Renal cortex interstitium (tissue), 15 donors: Measurements from ENCODE around the gene ENO4. TPM values are rescaled to one million over a fixed set of nuclear protein-coding genes. Genes with fewer than 3 reads are reported as not detected.

Experiments
- DNase-seq, 11 donors: peaks; one replicate each; pipeline ENCODE4 v3.0.0-alpha.2; 2013; ENCODE audit warnings: low read depth in 9 of 11, low spot score in 4 of 11; ENCODE audit errors: extremely low read depth in 1 of 11
- long read RNA-seq, 16 experiments: transcript quantifications; one replicate each; lab custom pipeline, GENCODE V29; 2026
- polyA plus RNA-seq, 3 donors: library from polyadenylated mRNA; unstranded; fragments of 120-200 nt; gene quantifications; one replicate each; pipeline ENCODE4 v1.2.1, GENCODE V29; 2013; ENCODE audit not compliant: insufficient read length in 3 of 3

Gene ENO4, protein sequence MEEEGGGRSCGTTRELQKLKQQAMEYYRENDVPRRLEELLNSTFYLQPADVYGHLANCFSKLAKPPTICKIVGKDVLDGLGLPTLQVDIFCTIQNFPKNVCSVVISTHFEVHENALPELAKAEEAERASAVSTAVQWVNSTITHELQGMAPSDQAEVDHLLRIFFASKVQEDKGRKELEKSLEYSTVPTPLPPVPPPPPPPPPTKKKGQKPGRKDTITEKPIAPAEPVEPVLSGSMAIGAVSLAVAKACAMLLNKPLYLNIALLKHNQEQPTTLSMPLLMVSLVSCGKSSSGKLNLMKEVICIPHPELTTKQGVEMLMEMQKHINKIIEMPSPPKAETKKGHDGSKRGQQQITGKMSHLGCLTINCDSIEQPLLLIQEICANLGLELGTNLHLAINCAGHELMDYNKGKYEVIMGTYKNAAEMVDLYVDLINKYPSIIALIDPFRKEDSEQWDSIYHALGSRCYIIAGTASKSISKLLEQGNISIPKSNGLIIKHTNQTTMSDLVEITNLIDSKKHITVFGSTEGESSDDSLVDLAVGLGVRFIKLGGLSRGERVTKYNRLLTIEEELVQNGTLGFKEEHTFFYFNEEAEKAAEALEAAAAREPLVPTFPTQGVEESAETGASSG
- 1 to 10 TPM; 3.0 to 4.0 (median 4.0) TPM for polyA plus RNA-seq
- long read RNA-seq, donor 1 = 0 reads
- long read RNA-seq, donor 2 = 0 reads
- long read RNA-seq, donor 3, partial matches to known transcripts = 0 of 1 reads
- long read RNA-seq, donor 3, other reads (novel, unspliced or antisense) = 0 of 1 reads
- long read RNA-seq, donor 4 = 0 reads
- long read RNA-seq, donor 5 = 0 reads
- long read RNA-seq, donor 6, partial matches to known transcripts = 0 of 1 reads
- long read RNA-seq, donor 6, other reads (novel, unspliced or antisense) = 0 of 1 reads
- long read RNA-seq, donor 7, partial matches to known transcripts = 0 of 1 reads
- long read RNA-seq, donor 7, other reads (novel, unspliced or antisense) = 0 of 1 reads
- long read RNA-seq, donor 8, partial matches to known transcripts = 0 of 1 reads
- long read RNA-seq, donor 8, other reads (novel, unspliced or antisense) = 0 of 1 reads
- long read RNA-seq, donor 9 = 0 reads
- long read RNA-seq, donor 10 = 0 reads
- long read RNA-seq, donor 11 = 0 reads
- long read RNA-seq, donor 12 = 0 reads
- long read RNA-seq, donor 13 = 0 reads
- long read RNA-seq, donor 14 = 0 reads
- long read RNA-seq, donor 15 = 0 reads
- long read RNA-seq, donor 16, partial matches to known transcripts = 13 of 22 reads
- long read RNA-seq, donor 16, other reads (novel, unspliced or antisense) = 9 of 22 reads

DNA sequence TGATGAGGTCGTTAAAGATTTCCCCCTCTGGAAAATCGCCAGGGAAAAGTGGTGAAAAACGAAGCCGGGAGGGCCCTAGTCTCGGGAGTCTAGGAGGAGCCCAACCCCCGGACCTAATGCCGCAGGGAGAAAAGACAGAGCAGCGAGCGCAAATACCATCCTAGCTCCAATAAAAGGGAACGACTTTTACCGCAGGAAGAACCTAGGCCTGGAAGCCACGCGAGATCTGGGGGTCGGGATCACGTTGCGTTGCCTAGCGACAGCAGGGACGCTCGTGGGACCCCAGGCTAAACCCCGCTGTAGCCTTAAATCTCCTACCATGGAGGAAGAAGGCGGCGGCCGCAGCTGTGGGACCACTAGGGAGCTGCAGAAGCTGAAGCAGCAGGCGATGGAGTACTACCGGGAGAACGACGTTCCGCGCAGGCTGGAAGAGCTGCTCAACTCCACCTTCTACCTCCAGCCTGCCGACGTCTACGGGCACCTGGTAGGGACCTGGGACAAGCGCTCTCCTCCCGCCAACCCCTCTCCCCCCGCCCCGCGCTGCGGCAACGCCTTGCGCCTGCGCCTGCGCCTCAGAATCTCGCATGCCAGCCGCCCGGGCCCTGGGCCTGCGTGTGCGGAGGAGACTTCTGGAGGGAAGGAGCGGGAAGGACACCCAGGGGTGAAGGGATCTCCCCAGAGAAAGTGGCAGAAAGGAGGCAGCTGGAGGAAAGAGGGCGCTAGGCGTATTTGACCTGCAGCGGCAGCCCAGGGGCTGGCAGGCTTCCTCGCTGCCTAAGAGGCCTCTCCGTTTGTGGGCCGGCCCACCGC is at the start of gene ENO4:
ENO4 (plus strand) TSS at position 252 of the 810 bp plus-strand sequence; CDS start at position 320, 68 bp downstream.
- DNase-seq = peak; percentile 84 to 94 (median 89)

DNA sequence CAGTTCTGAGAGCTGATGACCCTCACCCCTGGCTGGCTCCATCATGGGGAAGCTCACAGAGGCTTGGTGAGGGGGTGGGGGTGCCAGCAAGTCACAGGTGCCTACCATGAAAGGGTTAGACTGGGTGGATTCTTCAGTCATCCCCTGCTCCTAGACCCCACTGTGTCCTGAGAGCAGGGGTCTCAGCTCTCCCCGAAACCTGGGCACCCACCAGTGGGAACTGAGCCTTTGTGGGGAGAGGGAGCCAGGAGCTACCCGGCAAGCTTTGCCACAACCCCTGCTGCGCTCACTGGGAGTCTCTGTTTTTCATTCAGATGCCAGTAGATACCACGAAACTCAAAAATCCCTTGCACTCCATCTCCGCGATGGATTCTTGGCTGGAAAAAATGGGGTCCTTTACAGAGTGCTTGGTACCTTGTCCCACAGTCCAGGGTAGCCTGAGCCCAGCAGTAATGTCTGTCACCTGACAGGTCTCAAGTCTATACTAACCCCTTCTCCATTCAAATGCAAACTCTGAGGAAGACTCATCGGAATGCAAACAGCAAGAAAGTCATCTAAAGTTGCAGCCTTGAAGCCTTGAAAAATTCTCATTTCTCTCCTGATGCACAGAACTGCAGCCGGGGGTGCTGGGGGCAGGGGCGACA is 48.9 kb upstream of the ENO4 start:
- no peak for DNase-seq

DNA sequence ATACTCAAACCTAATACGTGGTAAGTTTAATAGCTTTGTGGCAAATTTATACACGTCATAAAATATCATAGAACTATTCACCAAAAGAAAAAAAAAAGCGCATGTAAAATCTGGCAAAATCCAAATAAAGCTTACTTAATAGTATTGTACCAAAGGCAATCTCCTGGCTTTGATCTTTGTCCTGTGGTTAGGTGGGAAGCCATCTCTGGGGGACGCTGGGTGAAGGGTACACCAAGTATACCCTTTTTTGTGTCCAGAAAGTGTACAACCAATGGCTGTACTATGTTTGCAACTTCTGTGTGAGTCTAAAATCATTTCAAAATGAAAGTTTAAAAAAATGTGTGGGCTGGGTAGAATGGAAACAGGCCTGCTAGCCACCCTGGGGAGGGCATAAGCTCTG is 47.6 kb upstream of the ENO4 start:
- DNase-seq = no peak

DNA sequence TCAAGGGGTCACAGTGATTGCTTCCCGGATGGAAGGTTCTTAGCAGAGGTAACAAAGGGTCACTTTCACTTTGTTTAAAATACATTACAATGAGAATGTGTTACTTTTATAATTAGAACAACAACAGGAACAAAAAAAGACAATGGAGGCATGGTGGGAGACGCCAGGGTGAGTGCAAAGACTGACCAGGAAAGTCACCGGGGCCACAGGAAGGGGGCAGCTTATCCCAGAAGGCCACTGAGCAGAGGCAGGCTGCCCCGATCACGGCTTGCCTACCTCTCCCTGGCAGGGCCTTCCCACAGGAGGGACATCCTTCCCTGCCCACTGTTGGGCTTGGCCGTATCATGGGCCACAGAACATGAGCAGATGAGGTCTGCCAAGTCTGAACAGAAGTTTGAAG is 46.8 kb upstream of the ENO4 start:
- no peak for DNase-seq

DNA sequence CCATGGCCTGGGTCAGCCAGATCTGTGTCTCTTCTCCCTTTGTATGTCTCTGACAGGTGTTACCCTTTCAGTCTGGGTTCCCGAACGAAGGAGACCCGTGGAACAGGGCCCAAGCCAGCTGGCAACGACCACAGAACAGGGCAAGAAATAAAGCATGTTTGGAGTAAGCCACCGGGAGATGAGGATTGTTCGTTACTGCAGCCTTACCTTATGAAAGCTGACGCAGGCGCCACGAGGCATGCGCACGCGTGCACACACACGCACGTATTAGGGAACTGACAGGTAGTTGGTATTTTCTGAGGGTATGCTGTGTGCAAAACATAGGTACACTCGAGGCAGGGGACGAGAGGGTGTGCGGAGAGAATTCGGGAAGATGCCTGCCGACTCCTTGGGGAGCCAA is 46.4 kb upstream of the ENO4 start:
- DNase-seq = no peak

DNA sequence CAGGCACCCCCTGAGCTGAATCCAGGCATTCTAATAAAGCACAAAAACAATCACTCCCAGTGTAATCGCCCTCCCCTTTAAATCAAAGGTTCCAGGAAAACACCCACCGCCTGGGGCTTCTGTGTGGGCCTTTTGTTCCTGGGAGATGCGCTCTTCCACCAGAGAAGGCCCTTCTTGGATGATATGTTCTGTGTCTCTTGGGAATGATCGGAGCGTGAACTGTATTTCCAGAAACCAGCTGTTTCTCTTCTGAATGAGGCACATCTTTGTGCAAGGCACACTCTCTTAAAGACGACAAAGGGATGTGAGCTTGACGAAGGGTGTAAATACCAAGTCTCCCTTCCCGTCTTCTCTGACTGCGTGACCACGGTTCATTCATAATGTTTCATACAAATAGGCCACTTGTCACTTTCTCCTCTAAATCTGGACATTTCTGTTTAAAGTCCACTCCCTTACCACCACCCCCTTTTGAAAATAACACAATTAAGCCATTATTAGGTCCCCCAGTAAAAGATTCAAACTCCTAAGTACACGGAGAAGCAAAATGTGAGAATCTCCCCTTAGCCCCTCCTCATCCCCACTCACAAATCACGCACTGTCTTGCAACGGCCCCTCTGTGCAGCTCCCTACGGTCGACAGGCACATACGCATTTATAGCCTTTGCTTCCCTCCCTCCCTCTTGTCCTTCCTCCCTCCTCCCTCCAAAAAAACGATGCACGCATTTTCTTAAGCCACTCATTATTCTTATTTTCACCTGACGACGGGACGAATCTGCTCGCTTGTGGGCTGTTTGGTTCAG is 45.6 kb upstream of the ENO4 start:
- no peak for DNase-seq

DNA sequence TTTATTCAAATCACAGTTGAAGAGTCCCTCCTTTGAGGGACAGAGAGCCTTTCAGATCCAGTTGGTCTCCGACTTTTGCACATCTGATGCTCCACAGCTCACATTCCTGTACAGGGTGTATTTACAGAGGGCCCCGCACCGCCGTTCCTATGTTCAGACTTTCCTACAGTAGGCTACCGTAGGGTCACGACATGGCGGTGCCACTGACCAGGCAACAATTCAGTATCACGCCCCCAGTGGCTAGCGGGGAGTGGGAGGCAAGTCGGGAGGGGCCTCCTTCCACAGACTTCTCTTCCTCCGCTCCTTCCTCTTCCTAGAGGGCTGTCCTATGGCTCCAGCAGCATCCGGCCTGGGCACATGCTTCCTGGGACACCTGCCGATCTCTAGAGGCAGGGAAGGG is 40.6 kb upstream of the ENO4 start:
- no peak for DNase-seq

DNA sequence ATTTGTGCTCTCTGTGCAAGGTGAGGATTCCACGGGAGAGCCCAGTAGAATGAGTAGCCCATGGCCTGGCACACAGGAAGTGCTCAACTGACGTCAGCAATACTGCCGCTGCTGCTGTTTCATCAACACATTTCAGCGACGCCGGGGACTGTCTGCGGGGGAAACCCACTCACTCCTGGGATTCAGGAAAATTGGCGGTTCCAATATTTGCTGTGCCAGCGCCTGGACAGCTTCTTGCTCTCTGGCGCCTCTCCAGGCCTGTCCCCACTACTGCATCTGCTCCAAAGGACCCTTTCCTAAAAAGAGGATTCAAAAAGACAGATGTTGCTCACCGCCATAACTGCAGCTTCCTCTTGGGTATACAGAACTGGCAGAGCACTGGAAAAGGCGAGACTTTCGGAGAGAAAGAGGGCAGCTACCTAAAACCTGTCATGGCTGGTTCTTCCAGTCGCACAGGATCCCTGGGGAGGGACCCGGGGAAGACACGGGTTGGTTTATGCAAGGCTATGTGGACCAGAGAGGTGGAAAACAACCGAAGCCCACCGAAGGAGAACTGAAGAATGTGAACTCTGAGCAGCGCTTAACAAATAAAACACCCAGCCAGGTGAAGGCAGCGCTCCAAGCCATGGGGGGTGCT is 39.7 kb upstream of the ENO4 start:
- peak in 2 of 11 donors; percentile 5 to 13 for DNase-seq

DNA sequence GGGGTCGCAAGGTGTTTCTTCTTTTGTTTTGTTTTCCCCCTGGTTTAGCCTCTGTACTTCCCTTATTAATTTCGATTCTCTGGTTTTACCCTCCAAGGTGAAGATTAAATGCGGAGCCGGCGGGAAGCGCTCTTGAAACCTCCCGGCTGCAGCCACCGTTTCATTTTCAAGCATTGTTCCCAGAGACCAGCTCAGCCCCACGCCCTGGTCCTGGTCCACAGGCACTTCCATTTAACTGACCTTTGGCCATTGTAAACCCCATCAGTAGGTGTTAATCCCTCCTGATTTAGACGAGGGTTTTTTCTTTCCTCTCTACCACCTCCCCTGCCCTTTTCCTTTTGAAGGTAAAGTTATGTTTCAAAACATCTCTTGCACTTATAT is 39.2 kb upstream of the ENO4 start:
- DNase-seq = no peak

DNA sequence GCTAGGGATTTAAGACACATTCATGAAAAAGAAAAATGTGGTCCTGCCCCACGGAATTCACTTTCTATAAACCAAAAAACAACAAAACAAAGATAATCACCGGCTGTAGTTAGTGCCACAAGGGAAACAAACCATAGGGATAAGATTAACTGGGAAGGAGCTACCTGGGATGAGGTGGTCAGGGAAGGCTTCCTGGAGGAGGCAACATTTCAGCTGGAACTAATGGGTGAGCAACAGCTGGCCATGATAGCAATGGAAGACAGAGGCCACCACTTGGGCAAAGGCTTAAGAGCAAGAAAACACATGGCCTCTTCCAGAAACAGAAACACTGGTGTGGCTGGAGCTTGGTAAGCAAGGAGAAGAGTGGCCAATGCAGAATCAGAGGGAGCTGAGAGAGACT is 38.4 kb upstream of the ENO4 start:
- DNase-seq = no peak

DNA sequence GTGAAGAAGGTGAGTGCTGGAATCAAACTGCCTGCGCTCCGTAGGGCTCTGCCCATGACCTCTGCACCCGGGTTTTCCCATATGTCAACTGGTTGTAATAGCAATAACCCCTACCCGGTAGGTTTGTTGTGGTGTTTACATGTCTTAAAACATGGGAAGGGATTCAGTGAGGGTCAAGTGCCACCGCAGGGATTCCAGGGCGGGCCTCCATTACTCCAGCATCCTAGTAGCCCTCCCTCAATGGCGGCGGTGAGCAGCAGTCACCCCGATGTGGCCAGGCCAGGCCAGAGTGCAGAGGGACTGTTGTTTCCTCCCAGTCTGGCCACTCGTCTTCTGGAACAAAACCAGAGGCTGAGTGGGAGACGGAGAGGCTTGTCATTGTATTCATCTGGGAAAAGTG is 37.6 kb upstream of the ENO4 start:
- no peak for DNase-seq

DNA sequence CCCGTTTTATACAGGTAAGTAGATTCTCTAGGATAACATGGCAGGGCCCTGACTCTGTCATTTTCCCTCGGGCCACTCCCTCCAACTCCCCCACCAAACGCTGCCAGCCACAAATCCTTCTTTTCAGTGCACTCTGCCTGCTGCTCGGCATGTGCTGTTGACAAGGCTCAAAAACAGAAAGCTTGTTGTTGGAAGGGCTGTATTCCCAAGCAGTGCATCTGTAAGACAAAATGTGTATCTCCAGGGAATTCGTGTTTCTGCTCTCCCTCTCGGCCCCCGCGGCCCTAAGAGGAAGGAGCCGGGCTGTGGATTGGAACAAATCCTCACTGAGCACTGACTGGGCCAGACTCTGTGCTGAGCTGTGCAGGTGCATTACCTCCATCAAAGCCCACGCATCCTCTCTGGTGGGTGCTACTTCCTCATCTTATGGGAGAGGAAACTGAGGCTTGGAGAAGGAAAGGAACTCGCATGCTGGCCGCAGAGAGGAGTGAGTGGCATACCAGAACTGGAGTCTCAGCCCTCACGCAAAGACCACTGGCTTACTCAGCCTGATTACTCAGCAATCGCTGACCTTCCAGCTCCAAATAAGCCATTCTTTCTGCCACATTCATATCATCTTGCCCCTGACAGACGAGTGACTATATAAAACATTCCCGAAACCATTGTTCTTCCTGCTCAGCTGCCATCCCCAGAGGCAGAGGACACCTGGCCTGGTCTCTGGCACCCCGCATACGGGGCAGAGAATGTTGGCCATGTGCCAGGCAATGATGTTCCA is 33.5 kb upstream of the ENO4 start:
- DNase-seq = no peak

DNA sequence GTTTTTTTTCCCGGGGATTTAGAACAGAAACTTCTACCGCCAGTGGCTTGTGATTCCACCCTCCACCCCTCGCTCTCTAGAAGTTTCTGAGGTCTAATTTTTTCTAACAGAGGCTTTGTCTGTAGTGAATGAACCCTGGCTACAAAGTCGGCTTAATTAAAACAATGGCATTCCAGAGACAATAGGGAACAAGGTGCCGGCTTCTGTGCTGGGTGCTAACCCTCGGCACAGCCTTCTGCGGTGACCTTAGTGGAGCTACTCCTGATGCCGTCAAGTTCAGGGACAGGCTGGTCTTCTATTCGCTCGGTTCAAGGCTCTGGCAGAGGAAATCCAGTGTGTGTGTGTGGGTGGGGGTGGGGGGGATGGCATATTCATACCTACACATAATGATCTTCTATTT is 32.1 kb upstream of the ENO4 start:
- no peak for DNase-seq

DNA sequence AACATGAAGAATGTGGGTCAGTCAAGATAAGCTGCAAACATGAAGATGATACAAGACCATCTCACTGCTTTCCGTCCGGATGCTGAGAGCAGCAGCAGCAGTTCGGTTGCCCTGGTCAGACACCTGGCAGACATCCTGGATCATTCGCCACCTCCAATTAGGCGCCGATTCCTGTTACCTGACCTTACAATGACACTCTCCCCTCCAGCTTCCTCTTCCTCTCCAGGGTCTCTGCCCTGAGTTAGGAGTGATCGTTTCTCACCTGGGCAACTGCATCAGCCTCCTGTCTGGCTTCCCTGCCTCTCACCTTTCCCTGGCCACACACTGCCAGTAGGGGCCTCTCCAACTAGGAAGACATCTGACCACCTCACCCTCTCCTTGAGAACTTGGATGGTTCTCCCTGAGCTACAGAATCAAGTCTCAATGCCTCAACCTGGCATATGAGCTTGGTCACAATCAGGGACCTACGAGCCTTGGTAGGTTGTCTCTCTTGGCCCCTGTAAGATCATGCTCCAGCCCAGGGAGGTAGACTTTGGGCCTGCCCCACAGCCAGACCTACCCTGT is 31.4 kb upstream of the ENO4 start:
- no peak for DNase-seq

DNA sequence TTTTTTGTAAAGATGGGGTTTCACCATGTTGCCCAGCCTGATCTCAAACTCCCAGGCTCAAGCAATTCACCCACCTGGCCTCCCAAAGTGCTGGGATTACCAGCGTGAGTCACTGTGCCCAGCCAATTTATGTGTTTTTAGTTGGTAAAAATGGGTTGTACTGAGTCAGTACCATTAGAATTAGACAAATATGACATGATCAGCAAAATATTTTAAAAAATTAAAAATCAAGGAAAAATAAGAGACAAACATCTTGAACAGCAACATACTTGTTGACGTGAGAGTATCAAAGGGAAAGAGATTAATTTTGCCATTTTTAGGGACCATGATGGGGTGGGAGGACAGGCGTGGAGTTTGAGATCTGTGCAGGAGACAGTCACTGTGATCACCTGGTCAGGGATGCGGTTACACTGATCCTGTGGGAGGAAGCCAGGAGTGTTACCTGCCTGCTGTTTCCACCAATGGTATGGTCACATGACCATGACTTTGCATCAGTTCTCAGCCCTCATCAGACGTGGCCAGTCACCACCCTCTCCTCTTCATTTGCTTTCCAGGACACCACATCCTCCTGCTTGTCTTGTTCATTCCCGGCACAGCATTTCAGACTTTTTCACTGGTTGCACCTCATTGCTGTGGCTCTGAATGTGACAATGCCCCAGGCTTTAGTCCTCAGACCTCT is 29.2 kb upstream of the ENO4 start:
- DNase-seq = no peak
